ENCODE data around the gene CLCN6.

CLCN6 gene

DNA sequence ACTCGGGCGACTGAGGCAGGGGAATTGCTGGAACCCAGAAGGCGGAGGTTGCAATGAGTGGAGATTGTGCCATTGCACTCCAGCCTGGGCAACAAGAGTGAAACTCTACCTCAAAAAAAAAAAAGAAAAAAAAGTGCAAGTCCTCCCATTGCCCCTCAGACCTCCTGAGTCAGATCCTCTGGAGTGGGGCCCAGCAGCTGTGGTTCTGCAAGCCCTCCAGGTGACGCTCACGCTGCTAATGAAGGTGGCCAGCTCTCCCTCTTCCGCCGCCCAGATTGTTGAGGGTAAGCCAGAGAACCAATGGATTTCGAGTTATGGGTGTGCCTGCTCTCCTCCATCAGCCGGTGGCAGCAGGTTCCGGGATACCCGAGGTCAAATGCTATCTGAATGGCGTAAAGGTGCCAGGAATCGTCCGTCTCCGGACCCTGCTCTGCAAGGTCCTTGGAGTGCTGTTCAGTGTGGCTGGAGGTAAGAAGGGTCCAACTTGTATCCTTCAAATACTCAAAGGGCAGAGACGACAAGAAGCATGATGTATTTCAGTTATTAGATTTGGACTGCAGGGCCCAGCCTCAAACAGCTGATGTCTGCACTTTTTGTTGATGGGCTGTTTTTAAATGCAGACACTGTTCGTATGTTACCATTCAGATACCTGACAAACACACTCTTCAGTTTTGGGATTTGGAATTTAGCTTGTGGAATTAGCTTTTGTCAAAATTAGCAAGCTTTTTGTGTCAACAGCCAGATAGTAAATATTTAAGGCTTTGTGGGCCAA lies 17.6 kb downstream of the CLCN6 start:
- DNase-seq (ENCODE audit: low read depth in 2 of 3, low spot score in 1 of 3), result no peak

GRCh38 chr1:11825131-11825530 lies 19.1 kb downstream of the CLCN6 start:
- DNase-seq (ENCODE audit: low read depth in 2 of 3, low spot score in 1 of 3), result no peak

DNA sequence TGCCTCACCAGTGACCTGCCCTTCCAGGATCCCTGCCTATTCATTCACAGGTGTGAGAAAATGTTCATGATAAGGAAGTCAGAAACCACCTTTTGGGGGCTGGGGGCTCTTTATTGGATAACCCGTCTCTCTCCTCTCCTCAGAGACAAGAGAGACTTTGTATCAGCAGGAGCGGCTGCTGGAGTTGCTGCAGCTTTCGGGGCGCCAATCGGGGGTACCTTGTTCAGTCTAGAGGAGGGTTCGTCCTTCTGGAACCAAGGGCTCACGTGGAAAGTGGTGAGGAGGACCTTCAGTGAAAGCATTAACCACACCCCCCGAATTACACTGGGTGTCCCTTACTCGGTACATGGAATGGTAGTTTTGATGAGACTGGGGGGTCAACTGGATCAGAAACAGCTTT lies 21.0 kb downstream of the CLCN6 start:
- DNase-seq (ENCODE audit: low read depth in 2 of 3, low spot score in 1 of 3), result no peak

DNA sequence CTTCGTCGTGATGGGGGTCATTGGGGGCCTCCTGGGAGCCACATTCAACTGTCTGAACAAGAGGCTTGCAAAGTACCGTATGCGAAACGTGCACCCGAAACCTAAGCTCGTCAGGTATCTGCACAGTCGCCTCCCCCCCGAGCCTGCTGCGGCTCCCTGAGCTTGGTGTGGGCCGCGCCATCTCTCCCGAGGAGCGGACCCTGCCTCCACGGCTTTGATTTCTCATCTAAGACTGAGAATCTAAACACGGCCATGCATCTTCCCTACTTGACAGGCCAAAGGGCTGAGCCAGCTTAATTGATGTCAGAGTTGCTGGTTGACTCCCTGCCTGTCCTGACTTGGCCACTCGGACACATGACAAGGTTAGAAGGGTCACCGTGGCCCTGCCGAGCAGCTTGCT lies 22.5 kb downstream of the CLCN6 start:
- DNase-seq (ENCODE audit: low read depth in 2 of 3, low spot score in 1 of 3), result no peak

- no peak for DNase-seq (ENCODE audit: low read depth in 2 of 3, low spot score in 1 of 3)
These were observed 26.1 kb downstream of the CLCN6 start for GRCh38 chr1:11831945-11832725.

DNA sequence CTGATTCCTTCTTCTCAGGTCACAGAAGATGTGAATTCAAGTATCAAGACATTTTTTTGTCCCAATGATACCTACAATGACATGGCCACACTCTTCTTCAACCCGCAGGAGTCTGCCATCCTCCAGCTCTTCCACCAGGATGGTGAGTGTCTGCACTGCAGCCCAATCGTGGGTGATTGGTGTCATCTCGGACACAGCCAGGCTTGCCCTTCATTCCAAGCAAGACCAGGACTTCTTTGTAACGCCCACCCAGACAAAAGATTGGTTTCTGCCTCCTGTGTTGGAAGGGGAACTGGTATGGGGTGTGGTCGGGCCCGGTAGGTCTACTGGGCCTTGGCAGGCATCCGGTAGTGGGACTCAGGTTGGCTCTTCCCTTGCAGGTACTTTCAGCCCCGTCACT lies 27.5 kb downstream of the CLCN6 start:
- no peak for DNase-seq (ENCODE audit: low read depth in 2 of 3, low spot score in 1 of 3)

- DNase-seq (ENCODE audit: low read depth in 2 of 3, low spot score in 1 of 3), result no peak
These were observed 27.9 kb downstream of the CLCN6 start for GRCh38 chr1:11833900-11834299.

DNA sequence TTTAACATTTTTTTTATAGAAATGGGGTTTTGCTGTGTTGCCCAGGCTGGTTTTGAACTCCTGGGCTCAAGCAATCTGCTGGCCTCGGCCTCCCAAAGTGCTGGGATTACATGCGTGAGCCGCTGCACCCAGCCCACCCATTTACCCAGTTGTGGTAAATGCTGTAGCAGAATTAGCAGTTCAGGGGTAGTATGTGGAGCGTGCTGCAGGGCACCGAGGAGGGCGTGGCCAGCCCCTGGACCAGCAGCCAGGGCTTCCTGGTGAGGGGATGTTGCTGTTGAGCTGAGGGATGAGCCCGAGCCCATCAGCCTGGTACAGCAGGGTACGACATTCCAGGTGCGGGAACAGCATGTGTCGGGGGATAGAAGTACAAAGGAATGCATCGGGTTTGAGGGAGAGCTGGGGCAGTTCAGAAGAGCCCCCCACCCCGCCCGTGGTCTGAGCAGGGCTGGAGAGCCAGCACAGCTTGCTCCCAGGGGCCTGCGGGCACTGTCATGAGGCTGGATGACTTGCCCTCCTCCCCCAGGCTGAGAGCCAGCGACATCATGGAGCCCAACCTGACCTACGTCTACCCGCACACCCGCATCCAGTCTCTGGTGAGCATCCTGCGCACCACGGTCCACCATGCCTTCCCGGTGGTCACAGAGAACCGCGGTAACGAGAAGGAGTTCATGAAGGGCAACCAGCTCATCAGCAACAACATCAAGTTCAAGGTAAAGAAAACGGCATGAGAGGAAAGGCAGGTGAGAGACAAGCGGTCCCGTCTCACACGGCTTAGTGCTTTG lies 29.6 kb downstream of the CLCN6 start:
- no peak for DNase-seq (ENCODE audit: low read depth in 2 of 3, low spot score in 1 of 3)

DNA sequence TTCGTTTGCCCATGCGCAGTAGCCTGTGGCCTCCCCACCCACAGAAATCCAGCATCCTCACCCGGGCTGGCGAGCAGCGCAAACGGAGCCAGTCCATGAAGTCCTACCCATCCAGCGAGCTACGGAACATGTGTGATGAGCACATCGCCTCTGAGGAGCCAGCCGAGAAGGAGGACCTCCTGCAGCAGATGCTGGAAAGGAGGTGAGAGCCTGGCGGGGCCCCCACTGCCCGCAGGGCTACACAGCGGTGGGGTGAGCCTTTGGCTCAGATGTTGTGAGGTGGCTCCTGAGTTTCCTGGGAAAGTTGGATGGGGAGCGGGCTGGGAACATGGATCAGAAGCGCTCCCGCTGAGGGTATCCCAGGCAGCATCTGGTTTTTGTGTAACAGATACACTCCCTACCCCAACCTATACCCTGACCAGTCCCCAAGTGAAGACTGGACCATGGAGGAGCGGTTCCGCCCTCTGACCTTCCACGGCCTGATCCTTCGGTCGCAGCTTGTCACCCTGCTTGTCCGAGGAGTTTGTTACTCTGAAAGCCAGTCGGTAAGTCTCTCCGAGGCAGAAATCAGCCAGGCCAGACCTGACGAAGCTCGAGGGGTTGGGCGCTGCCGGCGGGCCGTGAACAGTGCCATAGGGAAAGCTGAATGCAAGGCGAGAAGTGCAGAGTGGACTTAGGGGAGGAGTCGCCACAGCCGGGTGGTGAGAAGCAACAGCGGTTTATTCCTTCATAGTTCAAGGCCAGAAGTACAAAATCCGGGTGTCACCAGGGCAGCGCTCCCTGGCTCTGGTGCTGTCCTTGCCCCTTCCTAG lies 31.2 kb downstream of the CLCN6 start:
- no peak for DNase-seq (ENCODE audit: low read depth in 2 of 3, low spot score in 1 of 3)

DNA sequence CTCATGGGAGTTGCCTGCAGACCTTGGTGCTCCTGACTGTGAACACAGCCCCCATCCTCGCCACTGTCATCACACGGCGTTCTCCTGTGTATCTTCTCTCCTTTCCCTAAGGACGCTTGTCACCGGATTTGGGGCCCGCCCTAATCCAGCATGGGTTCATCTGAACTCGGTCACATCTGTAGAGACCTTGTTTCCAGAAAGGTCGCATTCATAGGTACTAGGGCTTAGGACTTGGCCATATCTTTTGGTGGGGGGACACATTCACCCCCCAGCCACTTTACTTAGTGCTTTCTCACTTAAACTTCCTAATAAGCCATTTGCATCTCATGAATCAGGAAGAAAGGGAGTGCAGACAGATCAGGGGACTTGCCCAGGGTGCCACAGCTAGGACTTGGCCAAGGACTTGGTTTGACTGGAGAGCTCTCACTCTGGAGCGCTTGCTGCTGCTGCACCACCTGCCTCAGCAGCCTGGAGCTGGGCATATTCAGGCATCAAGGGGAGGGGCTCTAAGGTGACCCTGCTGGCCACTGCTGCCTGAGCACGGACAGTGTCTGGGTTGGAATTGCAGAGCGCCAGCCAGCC lies 31.9 kb downstream of the CLCN6 start:
- DNase-seq (ENCODE audit: low read depth in 2 of 3, low spot score in 1 of 3), result no peak

- DNase-seq (ENCODE audit: low read depth in 2 of 3, low spot score in 1 of 3), result peak; percentile 49 to 61 (median 54)
These were observed 32.6 kb downstream of the CLCN6 start for GRCh38 chr1:11838349-11839272.

GRCh38 chr1:11839727-11840705 lies 34.0 kb downstream of the CLCN6 start:
- DNase-seq (ENCODE audit: low read depth in 2 of 3, low spot score in 1 of 3), result no peak

DNA sequence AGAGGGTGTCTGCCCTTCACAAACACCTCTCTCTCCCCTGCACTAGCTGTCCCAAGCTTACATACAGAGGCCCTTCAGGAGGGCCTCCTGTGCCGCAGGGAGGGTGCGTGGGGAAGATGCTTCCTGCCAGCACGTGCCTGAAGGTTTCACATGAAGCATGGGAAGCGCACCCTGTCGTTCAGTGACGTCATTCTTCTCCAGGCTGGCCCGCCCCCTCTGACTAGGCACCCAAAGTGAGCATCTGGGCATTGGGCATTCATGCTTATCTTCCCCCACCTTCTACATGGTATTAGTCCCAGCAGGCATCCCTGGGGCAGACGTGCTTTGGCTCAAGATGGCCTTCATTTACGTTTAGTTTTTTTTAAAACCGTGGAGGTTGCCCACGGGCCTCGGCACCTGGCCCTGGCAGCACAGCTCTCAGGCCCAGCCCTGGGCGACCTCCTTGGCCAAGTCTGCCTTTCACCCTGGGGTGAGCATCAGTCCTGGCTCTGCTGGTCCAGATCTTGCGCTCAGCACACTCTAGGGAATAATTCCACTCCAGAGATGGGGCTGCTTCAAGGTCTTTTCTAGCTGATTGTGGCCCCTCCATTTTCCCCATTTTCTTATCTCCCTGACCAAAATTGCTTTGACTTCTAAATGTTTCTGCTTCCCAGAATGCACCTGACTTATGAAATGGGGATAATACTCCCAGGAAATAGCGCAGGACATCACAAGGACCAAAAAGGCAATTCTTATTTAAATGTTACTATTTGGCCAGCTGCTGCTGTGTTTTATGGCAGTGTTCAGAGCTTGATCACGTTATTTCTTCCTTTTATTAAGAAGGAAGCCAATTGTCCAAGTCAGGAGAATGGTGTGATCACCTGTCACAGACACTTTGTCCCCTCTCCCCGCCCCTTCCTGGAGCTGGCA lies 35.5 kb downstream of the CLCN6 start:
- DNase-seq (ENCODE audit: low read depth in 2 of 3, low spot score in 1 of 3), result no peak

- DNase-seq (ENCODE audit: low read depth in 2 of 3, low spot score in 1 of 3), result no peak
These were observed 36.4 kb downstream of the CLCN6 start for GRCh38 chr1:11842154-11843041.

DNA sequence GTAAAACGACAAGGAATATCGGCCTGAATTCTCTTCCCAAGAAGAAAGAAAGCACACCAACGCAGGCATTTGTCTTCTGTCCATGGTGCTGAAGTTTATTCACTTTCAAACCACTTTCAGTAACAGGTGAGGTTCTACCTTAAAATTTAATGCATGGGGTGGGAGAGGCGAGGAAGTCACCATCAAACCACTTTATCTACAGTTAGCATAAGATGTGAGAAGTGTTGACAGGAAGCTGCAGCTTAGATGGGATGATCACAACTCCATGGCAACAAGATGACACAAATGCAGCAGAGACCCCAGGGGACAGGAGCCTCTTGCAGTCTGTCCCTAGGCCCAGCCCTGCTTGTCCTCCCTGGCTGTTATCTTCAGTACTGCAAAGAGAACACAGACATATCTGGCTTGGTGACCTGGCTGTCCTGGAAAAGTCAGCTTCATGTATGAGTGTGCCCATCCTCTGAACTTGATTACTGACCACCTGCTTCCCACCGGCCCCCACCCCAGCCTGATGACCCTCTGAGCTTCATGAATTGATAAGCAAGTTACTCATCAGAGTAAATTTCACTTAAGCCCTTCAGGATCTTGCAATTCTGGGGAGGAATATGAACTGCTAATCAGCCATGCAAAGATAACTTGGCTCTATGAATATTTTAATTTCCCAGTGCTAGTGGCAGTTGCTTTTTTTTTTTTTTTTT lies 39.8 kb downstream of the CLCN6 start:
- no peak for DNase-seq (ENCODE audit: low read depth in 2 of 3, low spot score in 1 of 3)
